ENCODE measurements around the gene PDE4D.
"Not testable (repeated sequence)": the region's sequence is repeated elsewhere in the genome, so short reads cannot be mapped to it uniquely, and the experiment has no call there.

PDE4D gene

DNA sequence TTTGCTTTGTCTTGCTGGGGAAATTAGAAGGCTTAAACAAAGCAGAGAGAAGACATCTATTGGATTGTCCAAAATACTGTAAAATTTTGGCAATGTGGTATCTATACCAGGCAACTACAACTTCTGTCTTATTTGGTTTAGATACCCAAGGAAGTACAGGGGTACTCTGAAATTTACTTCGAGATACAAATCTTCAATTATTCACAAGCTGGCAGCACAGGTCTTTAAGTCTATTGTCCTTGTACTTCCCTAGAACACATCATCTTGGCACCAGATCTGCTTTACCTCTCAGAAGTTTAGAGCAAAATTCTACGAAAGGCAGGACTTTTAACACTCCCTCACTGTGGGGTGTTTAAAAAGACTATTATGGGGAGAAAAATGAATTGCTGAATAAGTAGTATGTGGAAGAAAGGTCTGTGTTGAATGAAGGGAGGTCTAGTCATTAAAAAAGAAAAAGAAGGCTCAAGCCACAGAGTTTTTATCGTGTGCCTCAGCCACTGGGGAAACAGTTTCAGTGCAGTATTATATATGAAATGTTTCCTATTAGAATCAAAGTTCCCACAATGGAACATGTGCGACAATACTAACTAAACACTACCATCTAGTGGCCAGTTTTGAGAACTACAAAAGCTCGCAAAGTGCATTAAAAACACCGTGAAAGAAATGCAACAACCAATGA, 93.7 kb downstream of the PDE4D start:
- no peak for DNase-seq (ENCODE audit: low read depth)

DNA sequence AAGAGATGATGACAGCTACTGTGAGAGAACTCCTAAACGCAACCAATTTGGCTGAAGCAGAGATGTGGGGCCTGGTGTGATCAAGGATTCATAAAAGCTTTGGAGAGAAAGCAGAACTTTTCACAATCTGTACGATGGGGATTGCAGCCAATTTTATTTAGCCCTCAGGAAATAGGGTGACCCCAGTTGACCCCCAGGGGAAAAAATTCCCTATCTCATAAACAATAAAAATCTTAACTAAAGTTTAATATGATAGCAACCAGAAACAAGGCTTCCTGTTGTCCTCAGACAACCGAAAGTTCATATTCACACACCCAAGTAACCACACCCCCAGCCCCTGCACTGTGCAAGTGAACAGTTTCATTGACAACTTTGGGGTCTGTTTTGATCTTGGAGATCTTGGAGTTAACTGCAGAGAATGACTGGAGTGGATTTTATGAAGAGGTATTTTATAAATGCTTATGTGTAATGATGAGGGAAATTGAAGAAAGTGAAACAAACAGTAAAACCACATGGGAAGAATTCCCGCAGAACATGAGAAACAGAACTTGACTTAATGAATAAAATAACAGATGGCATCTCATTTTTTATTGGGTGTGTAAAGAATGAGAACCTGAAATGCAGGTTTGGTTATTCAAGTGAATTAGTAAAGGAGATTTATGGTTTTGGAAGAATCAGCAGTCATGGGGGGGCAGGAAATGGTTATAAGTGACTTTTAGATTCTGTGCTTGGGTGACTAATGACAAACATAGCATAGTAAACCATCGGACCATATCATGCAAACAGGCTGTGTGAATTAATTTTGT, 94.5 kb downstream of the PDE4D start:
- DNase-seq (ENCODE audit: low read depth), result no peak

DNA sequence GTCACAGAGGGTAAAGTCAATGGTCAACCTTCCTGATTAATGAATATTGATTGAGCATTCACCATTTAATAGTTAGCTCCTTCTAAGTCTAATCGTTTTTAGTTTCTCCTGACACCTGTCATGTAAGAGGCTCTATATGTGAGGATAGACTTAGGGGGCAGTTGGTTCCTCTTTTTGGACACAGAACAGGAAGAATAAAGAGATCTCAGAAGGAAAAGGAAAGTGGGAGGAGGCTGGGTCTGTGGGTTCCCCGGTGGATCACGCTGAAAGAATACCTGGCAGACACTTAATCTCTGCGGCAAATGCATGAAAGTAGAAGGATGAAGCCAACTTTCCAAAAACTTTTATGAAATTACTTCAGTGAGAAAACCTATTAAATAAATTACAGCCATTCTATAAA, 98.4 kb downstream of the PDE4D start:
- no peak for DNase-seq (ENCODE audit: low read depth)

DNA sequence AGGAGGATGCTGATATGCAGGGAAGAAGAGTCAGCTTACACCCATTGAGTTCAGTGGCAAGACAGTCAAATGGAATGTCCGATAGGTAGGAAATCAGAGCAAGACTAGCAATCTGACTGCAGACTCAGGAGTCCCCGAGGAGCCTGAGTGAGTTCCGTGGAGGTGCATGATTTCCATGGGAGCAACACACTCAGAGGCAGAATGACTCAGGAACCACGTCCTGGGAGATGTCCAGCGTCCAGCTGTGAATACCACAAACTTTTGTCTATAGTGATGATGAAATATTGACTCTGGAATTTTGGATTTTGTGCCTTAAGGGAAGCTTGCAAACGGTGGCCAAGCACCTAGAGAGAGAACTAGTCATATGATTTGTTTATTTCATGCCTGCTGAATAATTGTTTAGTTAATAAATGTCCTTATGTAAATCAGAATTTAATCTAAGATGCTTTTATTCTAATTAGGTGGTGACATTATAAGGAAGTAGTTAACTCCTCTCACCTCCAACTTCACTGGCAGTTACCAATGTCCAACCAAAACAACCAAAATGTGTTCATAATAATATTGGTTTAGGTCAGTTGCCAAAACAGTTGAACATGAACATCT, 100.4 kb downstream of the PDE4D start:
- DNase-seq (ENCODE audit: low read depth), result no peak

DNA sequence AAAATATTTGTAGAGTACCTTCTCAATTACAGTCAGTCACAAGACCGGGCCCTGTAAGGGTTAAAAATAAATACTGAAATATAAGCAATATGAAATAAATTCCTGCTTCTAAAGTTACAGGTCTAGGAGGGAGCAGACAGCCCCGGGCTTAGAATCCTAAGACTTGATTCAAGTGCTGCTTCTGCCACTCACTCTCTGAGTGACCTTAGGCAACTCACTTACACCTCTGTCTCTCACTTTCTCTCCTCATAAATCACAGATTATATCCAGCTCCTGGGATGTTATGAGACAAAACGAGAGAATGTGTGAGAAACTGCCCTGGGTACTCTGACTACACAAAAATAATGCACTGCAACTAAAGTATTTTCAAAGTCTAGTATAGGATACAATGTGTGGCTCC, 101.9 kb downstream of the PDE4D start:
- DNase-seq (ENCODE audit: low read depth), result no peak

DNA sequence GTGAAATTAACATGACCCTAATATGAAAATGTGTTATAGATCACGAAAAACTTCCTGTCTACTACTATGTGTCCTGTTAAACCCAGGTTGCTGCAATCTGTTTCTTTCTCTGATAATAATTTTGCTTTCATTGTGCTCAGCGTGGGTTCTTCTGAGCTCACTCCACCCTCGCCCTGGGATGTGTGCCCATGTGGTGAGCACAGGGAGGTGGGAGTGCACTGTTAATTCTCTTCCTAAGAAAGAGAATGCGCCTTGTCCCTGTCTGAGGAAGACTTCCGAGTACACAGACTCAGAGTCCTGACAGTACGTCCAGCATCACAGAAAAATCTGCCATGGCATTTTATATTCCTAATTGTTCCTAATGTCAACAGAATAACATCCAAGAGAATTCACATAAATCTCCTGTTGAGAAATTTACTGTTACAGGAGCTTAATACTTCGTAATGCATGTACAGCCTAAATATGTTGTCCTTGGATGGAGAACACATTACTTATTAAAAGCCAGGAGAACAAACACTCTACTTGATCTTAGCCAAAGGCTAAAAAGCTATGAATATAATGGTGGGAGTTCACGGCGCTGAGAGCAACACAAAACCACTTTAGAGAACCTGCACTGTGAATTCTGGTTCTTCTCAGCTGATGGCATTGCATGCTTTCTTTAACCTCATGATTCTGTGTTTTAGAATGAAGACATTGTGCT, 102.6 kb downstream of the PDE4D start:
- no peak for DNase-seq (ENCODE audit: low read depth)

DNA sequence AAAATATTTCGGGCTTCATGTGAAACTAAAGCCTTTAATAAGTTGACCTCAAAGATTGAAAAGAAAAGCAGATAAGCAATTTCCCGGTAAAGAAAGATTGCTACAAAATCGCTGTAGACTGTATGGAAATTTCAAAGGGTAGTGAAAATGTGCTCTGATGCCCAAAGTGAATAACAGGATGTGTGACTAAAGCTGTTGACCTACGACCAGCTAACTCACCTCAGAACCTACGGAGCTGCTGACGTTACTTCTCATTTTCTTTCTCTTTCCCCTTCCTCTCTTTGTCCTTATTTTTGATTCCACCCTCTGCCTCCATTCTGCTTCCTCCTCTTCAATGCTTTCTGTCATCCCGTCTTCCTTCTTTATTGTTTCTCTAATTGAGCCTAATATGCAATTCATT, 103.2 kb downstream of the PDE4D start:
- DNase-seq (ENCODE audit: low read depth), result no peak

DNA sequence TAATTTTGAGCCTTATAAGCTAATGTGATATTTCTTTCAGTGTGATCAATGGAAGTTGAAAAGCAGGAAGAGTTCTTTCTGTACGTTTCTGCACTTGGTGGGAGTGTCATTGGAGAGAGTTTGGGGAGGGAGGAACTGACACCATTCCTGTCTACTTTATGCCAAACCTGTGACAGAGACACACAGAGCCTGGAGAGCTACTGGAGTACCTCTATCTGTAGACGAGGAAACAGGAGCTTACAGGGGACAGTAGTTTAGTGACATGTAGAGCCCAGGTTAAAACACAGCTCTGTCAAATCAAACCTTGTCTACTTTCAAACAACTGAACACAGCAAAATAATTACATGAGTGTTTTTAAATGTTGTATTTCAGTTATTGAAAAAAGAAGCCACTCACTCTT, 103.6 kb downstream of the PDE4D start:
- DNase-seq (ENCODE audit: low read depth), result no peak

DNA sequence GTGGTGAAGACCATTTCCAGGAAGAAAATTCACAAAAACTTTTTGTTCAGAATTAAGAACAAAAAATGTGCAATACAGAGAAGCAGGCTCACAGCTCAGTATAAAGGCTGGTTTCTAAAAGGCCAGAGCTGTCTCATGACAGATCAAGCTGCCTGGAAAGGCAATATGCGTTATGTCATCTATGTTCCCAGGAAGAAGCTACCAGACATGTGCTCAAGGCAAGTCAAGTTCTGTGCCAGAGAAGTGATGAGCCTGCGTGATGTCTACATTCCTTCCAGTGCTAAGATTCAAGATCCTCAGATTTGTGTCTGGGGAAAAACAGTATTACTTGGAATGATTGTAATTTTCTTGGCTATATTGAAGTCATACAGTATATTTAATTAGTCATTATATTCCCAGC, 104.3 kb downstream of the PDE4D start:
- no peak for DNase-seq (ENCODE audit: low read depth)

DNA sequence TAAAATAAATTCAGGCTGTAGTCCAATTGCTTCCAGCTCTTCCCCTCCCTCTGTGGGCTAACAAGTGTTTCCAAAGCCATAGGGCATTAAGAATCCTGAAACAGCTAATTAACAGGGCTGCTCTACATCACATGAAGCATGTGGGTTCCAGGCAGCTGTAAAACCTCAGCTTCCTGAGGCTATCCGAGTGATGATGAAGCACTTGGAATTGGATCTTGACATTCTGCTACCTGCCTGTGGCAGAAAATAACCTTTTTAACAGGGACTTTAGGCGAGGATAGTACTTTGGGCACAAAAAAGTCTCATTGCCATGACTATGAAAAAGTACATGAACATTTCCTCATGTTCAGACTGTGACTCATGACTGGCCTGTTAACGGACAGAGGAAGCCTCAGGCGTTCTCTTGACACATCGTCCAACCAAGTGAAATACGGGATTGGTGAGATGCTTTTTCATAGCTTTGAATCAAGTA, 107.2 kb downstream of the PDE4D start:
- no peak for DNase-seq (ENCODE audit: low read depth)

DNA sequence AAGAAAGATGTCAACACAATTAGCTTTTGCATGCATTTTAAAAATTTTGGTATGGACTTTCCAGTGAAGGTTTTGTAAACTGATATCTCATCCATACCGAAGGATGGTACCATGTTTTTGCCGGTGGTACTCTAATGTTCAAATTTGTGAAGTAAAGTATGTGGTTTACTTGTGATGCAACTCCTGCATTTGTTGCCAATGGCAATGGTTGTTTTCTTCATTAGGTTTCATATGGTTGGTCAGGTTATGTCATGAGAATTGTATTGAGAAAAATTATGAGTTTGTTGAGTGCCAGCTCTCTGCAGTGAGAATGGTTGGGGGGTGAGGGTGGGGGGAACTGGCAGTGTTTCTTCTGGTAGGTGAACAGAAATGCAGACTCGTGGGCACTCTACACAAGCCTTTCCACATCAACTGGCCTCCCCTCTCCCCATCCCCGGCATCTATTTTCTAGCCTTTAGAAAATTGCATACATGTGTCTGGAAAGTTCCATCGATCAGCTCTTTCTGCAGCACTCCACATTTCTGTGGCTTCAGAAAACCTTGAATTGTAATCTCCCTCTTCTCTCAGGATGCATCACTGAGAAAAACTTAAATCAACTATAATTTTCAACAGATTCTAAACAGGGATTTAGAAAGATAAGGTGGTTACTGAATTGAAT, 107.7 kb downstream of the PDE4D start:
- DNase-seq (ENCODE audit: low read depth), result no peak

DNA sequence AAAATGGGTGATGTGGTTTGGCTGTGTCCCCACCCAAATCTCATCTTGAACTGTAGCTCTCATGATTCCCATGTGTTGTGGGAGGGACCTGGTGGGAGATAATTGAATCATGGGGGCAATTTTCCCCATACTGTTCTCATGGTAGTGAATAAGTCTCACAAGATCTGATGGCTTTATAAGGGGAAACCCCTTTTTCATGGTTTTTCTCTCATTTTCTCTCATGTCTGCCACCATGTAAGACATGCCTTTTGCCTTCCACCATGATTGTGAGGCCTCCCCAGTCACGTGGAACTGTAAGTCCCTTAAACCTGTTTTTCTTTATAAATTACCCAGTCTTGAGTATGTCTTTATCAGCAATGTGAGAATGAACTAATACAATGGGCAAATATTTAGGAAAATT, 108.8 kb downstream of the PDE4D start:
- DNase-seq (ENCODE audit: low read depth), result not testable (repeated sequence)

DNA sequence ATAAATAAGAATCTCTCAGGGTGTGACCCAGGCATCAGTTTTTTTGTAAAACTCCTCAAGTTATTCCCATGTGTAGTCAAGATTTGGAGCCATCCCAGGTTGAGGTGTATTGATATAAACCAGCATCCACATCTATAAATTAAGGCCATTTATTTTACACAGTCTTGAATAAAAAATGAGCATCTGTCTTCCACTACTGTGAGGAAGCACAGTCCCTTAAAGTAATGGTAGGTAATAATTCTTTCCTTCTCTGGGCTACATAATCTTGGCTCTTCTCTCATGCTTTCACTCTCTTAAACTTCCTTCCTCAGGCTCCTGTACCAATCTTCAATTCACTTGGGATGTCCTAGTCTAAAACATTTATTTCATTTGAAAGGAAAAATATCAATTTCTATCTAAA, 110.3 kb downstream of the PDE4D start:
- DNase-seq (ENCODE audit: low read depth), result no peak

DNA sequence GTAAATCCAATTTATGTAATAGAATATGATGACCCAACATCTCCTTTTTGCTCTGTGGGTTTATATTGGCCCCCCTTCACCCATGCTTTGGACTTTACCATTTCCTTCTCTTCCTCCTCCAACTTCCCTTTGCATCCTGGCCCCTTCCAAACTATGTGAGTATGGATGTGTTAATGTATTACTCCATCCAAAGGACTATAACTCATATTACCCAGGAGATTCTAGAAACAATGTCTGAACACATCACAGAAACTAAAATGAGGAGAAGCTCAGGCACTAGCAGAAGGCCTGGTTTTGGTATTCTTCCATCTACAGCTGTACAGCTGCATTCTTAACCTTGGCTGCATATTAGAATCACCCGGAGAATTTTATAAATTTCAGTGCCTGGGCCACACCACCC, 110.7 kb downstream of the PDE4D start:
- no peak for DNase-seq (ENCODE audit: low read depth)

DNA sequence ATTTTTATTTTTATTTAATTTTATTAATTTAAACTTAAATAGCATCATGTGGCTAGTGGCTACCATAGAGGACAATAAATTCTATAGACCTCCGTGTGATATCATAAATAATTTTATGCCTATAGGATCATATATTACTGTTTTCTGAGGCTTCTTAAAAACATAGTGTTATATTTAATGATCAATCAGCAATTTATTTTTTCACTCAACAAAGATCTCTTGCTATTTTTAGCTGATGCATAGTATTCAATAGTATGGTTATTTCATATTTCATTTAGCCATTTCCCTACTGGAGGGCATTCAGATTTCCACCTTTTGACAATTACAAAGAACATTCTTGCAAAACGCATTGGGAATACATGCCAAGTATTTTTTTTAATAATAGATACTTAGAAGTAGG, 114.1 kb downstream of the PDE4D start:
- no peak for DNase-seq (ENCODE audit: low read depth)

DNA sequence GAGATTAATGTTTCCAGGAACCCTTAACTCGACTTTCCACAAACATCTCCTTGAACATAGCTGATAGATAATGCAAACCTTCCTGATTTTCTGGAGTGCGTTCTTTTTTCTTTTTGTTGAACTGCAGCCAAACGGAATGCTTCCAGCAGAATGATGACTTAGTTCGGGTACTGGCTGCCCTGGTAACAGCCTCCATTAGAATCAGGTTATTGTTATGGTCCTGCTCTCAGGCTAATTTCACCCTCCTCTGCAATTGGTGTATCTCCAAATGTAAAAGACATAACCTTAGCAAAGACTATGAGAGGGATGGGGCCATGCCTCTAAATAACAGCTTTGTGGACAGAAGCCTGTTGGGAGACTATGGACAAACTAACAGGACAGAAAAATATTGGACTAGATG, 116.5 kb downstream of the PDE4D start:
- DNase-seq (ENCODE audit: low read depth), result no peak

DNA sequence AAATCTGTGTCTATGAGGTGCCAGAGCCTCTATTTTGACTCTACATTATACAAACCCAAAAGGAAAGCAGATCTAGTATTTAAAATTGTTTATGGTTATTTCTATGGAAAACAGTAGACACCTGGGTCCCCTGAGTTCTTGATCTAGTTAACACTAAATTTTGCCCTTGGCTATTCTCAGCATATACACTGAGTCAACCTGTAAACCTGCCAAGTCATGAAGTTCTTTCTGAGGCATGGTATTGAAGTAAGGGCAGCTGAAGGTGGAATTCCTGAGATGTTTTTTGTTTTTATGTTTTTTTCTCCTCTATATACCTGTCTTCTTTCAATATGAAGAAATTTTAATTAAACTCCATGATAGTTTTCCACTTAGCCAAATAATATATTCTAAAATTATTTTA, 120.2 kb downstream of the PDE4D start:
- no peak for DNase-seq (ENCODE audit: low read depth)

DNA sequence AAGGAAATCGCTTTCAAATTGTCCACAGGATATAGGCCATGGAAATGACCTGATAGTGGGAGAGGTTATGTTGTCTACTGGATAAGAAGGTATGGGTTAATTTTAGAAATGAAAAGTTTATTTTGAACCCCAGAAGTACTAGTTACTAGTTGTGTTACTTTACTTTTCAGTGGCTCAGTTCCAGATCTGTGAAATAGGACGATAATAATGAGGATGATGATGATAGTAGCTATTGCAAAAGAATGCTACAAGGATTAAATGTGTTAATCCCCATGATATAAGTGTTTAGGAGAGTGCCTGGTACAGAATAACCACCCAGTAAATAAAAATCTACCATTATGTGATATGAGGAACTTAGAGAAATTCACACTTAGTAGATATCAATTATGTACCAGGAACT, 120.8 kb downstream of the PDE4D start:
- no peak for DNase-seq (ENCODE audit: low read depth)

DNA sequence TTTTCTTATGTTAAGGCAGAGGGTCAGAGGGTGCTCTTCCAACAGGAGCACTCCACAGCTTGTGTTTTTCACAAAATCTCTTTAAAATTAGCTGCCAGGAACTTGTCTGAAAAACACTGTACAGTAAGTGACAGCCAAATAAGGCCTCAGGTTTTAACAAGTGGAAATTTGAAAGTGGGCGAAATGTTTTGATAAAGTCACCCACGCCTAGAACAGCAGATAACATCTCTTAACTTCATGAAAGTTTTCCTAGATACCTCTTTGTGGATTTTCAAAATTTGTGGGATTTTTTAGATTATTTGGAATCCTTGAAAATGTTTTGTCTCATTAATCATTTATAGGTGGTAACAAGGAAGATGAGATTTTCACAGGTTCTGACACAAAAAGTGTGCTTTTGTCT, 121.3 kb downstream of the PDE4D start:
- no peak for DNase-seq (ENCODE audit: low read depth)

DNA sequence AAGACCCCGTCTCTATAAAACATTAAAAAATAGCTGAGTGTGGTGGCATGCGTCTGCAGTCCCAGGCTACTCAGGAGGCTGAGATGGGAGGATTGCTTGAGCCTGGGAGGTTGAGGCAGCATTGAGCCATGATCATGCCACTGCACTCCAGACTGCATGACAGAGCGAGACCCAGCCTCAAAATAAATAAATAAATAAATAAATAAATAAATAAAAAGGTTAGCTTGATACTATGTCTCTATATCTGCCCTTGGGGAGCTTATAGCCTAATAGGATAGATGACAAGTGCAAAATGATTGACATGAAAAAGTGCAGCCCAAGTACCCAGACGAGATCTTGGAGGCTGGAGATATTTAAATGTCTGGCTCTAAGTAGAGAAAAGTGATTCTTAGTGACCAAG, 122.6 kb downstream of the PDE4D start:
- no peak for DNase-seq (ENCODE audit: low read depth)

DNA sequence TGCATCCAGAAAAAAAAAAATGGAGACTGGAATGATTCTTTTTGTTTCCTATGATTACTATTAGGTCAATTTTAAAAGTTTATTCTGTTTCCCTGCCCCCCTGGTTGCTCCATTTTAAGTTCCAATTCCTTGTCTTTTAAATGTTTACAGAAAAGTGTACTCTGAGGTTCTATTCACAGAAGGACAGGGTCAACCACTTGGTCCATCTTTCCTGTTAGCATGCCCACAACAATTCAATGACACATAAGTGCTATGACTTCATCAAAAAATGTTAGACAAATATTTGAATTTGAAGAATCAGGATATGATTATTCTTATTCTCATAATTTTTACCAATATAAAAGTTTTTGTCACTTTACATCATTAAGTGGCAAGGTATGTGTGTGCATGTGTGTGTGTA, 123.7 kb downstream of the PDE4D start:
- no peak for DNase-seq (ENCODE audit: low read depth)

DNA sequence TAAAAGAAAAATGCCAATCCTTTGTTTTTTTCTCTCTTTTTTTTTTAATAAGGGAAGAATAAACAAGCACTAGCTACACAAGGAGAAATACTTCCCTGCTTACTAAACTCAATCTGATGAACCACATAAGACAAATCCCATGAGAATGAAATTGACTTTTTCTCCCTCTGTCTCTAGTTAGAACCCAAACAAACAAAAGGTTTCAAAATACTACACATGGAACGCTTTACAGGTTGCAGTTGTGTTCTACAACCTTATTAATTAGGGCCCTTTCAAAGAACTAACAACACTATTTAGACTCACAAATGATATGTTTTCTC, 124.5 kb downstream of the PDE4D start:
- no peak for DNase-seq (ENCODE audit: low read depth)

Data from stimulated activated CD8-positive, alpha-beta memory T cell treated with anti-CD3 and anti-CD28 coated beads, Interleukin-12 subunit alpha, Interleukin-12 subunit beta, amount 100 ng/mL, for 4 hours (primary cell).